GM10248 (cell line): Measurements from ENCODE around the gene HDAC4.

Experiments used
- CTCF ChIA-PET: fragments of 300-600 bp; sonication (Branson Sonifier 250); formaldehyde crosslinking; extraction: SDS; loops from one replicate; lab custom pipeline; 2021; ENCODE audit warnings: antibody characterized with exemption; lab: Yijun Ruan, JAX
- POLR2A ChIA-PET: fragments of 350-650 bp; sonication (Branson Sonifier 250); formaldehyde crosslinking; extraction: SDS; loops from one replicate; lab custom pipeline; 2020; ENCODE audit warnings: antibody characterized with exemption; lab: Yijun Ruan, JAX
- DNase-seq: peaks from one replicate; pipeline ENCODE4 v3.0.0; 2012; ENCODE audit errors: extremely low spot score
- TF ChIP-seq, protein P1 (sequence below): IDR thresholded peaks from 2 replicates; pipeline ENCODE4 v1.5.1; 2012; ENCODE audit warnings: mild to moderate bottlenecking, low read depth; ENCODE audit errors: extremely low read depth, missing control alignments, control extremely low read depth

HDAC4 gene

DNA sequence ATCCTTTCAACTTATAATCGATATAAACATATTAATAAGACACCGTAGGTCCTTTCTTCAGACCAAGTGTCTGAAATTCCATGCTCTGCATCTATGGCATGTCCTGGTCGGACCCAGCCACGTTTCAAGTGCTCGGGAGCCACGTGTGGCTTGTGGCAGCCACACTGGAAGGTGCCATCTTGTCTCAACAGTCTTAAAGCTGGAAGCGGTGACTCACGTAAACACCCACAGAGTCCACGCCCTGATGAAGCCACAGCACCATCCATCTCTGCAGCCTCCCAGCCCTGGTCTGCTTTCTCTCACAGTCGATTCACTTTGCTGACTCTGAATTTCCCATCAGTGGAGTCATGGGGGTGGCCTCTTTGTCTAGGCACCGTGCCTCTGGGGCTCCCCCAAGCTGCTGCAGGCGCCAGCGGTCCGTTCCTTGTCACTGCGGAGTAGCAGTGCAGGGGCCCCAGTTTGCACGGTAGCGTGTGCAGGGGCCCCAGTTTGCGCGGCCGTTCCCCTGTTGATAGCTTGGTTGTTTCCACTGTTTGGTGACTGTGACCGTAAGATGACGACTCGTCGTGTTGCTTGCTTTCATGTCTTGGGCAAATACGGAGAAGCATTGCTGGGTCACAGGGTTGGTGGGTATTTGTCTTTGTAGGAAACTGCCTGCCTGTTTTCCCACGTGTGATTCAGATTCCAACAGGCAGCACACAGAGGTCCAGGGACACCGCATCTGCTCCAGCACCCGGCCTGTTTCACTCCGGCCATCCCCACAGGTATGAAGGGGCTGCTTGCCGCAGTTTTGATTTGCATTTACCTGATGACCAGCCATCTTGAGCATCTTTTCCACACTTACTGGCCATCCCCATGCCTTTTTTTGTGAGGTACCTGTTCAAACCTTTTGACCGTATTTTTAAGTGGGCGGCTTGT lies 240.3 kb downstream of the HDAC4 start:
- ChIA-PET POLR2A (no interaction called here), CTCF (no interaction called here)
- TF ChIP-seq, protein P1, sequence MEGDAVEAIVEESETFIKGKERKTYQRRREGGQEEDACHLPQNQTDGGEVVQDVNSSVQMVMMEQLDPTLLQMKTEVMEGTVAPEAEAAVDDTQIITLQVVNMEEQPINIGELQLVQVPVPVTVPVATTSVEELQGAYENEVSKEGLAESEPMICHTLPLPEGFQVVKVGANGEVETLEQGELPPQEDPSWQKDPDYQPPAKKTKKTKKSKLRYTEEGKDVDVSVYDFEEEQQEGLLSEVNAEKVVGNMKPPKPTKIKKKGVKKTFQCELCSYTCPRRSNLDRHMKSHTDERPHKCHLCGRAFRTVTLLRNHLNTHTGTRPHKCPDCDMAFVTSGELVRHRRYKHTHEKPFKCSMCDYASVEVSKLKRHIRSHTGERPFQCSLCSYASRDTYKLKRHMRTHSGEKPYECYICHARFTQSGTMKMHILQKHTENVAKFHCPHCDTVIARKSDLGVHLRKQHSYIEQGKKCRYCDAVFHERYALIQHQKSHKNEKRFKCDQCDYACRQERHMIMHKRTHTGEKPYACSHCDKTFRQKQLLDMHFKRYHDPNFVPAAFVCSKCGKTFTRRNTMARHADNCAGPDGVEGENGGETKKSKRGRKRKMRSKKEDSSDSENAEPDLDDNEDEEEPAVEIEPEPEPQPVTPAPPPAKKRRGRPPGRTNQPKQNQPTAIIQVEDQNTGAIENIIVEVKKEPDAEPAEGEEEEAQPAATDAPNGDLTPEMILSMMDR, result no peak
- no peak for DNase-seq

DNA sequence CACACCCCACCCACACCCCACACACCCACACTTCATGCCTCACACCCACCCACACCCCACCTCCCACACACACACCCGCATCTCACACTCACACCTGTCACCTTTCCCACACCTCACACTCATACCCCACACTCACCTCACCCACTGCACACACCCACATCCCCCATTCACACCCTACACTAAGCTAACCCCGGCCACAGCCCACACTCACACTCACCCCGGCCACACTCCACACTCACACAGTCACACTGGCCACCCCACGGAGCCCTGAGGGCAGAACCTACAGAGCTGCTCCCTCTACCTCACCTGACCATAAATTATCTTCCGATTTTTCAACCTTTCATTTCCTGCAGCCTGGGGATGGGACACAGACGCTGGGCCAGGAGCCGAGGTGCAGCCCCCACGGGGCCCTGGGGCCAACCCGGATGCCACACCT lies 241.3 kb downstream of the HDAC4 start:
- CTCF ChIA-PET, result no interaction called here
- no peak for DNase-seq
- POLR2A ChIA-PET, result no interaction called here
- TF ChIP-seq, protein P1, result no peak

DNA sequence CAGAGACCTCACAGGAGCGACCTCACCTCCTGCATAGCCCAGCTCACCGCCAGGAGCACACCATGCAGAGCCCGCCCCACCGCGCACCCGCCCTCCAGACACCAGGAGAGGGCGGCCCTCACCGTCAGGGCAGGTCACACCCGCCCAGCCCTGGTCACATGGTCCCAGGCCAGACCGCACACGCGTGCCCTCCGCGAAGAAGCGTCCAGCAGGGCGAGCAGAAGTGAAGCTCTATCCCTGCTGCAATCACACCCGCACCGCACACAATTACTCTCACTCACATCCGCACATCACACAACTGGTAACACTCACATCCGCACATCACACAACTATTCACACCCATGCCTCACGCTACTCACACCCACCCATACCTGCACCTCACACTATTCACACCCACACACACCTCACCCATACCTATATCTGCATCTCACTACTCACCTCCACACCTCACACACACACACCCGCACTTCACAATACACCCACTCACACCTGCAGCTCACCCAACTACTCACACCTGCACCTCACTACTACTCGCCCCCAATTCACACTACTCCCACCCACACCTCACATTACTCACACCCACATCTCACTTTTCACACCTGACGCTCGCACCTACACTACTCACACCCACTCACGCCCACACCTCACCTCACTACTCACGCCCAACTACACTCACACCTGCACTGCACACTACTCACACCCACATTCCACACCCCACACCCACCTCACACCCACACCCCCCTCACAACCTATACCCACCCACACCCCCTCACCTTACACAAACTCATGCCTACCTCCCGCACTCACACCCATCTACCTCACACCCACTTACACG lies 242.0 kb downstream of the HDAC4 start:
- TF ChIP-seq, protein P1, result no peak
- no peak for DNase-seq

DNA sequence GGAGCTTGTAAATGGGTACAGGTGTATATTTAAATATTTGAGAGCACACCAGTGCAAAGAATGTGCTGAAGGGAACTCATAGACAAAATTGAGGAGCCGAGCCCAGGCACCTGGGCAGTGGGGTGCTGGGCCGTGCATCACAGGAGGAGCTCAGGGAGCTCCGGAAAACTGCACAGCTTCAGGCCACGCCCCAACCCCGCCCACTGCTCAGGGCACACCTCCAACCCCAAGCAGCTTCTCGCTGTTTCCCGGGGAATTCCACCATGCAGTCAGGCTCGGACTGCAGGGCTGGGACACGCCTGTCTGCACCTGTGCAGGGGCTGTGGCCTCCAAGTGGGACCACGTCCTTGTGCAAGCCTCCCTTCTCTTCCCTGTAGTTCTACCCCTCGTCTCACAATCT lies 243.0 kb downstream of the HDAC4 start:
- DNase-seq, result no peak
- CTCF ChIA-PET, result interaction anchor here (1.7 kb wide), 1 partner anchor 14 kb away, joined by 6 read pairs; no protein-coding TSS in a partner anchor

More for the DNA sequence above, 242.0 kb downstream of the HDAC4 start:
- CTCF ChIA-PET, result interaction anchor here (1.7 kb wide), 1 partner anchor 15 kb away, joined by 6 read pairs; no protein-coding TSS in a partner anchor
- POLR2A ChIA-PET, result no interaction called here

DNA sequence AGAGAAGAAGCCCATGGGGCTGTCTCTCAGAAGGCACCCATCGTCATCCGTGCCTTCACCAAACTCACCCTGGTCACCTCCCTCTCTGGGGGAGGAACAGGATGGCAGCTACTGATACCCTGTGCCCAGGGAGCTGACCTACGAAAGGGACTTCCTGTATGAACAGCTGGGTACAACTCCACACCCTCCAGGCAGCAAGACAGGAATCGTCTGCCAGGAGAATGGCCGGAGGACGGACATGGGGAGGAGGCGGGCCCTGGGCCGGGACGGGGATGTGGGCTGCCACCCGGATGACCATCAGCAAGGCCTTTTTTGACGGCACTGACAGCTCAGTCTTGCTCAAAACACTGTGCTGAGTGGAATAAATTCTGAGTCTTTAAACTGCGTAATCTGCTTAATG lies 243.6 kb downstream of the HDAC4 start:
- TF ChIP-seq, protein P1, result no peak
- no peak for DNase-seq
- ChIA-PET CTCF (interaction anchor here (1.7 kb wide), 1 partner anchor 14 kb away, joined by 6 read pairs; no protein-coding TSS in a partner anchor), POLR2A (no interaction called here)

More for the DNA sequence above, 243.0 kb downstream of the HDAC4 start:
- TF ChIP-seq, protein P1, result no peak
- POLR2A ChIA-PET, result no interaction called here
